ENCODE data around the gene GOLGA6C. TPM values are rescaled to one million over a fixed set of nuclear protein-coding genes. Genes with fewer than 3 reads are reported as not detected.
A peak's percentile ranks its signal among the peaks of the same experiment; 100 is the strongest.
"Not testable (repeated sequence)": the region's sequence is repeated elsewhere in the genome, so short reads cannot be mapped to it uniquely, and the experiment has no call there.

Gene GOLGA6C, protein sequence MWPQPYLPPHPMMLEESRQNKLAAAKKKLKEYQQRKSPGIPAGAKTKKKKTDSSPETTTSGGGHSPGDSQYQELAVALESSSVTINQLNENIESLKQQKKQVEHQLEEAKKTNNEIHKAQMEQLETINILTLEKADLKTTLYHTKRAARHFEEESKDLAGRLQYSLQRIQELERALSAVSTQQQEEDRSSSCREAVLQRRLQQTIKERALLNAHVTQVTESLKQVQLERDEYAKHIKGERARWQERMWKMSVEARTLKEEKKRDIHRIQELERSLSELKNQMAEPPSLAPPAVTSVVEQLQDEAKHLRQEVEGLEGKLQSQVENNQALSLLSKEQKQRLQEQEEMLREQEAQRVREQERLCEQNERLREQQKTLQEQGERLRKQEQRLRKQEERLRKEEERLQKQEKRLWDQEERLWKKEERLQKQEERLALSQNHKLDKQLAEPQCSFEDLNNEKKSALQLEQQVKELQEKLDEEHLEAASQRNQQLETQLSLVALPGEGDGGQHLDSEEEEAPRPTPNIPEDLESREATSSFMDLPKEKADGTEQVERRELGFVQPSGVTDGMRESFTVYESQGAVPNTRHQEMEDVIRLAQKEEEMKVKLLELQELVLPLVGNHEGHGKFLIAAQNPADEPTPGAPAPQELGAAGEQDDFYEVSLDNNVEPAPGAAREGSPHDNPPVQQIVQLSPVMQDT
- total RNA-seq, result not detected

DNA sequence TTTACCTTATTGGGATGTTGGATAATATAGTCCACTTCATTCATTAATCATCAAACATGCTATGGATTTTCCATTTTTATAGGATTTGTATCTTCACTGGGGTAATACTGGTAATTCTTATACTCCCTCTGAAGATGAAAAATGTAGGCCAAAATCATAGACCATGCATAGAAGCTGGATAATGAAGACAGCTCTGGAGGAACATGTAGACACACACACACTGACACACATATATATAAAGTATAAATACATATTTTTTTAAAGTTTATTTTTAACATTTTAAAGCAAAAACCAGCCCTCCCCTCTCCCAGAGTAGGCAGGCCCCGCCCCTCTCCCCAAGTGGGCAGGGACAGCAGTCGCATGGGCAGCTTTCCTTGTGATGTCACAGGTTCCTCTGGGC is at the start of gene GOLGA6C:
GOLGA6C (plus strand) TSS at position 301 of the 400 bp plus-strand sequence. CDS start 265 bp downstream, outside the sequence.
- H3K4me1 ChIP-seq; ATAC-seq (ENCODE audit: low FRiP score in 2 of 2); DNase-seq; H3K27ac ChIP-seq; H3K4me3 ChIP-seq; H3K27me3 ChIP-seq; H3K36me3 ChIP-seq; H3K9me3 ChIP-seq: not testable (repeated sequence)
- WGBS, 2 donors, result no CpG with 5 or more reads among the region's 2 CpGs

DNA sequence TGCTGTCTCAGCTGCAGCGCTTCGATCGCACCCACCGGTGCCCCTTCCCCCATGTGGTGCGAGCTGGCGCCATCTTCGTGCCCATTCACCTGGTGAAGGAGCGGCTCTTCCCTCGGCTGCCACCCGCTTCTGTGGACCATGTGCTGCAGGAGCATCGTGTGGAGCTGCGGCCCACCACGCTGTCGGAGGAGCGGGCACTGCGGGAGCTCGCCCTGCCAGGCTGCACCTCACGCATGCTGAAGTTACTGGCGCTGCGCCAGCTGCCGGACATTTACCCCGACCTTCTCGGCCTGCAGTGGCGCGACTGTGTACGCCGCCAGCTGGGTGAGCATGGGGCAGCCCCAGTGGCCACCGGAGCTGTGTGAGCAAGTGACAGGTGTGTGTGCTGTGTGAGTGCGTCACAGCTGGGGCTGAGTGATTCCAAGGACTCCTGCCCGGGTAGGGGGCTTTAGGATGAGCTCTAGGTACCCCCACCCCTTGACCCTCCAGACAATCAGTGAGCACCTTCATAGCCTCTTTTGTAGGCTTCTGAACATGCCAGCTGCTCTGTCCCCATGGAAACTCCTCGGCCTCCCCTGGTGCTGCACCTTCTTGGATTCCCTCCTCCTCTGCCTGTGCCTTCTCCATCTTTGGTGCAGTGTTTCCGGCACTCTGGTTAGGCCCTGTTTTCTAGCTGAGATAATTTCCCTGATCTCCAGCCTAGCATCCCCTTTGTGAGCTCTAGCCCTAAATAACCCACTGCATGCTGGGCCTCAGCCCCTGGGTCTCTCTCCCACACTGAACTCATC is 49.4 kb upstream of the GOLGA6C start:
- WGBS, 2 donors, result 90 to 94% methylated on average over 22 to 32 of the region's 32 CpGs
- H3K9me3 ChIP-seq, result no peaks in the 10 kb centered on the region
- DNase-seq (peak in 1 of 2 donors; percentile 81), ATAC-seq (ENCODE audit: low FRiP score in 2 of 2) (no peak)
- H3K4me3 ChIP-seq, result no peak overlapping the region
- H3K27me3 ChIP-seq, result no peaks in the 10 kb centered on the region
- H3K27ac ChIP-seq, result no peak overlapping the region
- H3K36me3 ChIP-seq, result peaks cover 33 to 78% (median 77%) of the 10 kb centered on the region in 4 donors
- H3K4me1 ChIP-seq, result peaks cover 18 to 54% (median 26%) of the 10 kb centered on the region in 4 donors
- TF ChIP-seq POLR2A (IDR thresholded peaks at IDR 0.05), result no peak
- TF ChIP-seq EP300 (IDR thresholded peaks at IDR 0.05), result no peak
- TF ChIP-seq, protein P1, sequence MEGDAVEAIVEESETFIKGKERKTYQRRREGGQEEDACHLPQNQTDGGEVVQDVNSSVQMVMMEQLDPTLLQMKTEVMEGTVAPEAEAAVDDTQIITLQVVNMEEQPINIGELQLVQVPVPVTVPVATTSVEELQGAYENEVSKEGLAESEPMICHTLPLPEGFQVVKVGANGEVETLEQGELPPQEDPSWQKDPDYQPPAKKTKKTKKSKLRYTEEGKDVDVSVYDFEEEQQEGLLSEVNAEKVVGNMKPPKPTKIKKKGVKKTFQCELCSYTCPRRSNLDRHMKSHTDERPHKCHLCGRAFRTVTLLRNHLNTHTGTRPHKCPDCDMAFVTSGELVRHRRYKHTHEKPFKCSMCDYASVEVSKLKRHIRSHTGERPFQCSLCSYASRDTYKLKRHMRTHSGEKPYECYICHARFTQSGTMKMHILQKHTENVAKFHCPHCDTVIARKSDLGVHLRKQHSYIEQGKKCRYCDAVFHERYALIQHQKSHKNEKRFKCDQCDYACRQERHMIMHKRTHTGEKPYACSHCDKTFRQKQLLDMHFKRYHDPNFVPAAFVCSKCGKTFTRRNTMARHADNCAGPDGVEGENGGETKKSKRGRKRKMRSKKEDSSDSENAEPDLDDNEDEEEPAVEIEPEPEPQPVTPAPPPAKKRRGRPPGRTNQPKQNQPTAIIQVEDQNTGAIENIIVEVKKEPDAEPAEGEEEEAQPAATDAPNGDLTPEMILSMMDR (IDR thresholded peaks at IDR 0.05), result no peak
- no peak for TF ChIP-seq POLR2AphosphoS5 (IDR thresholded peaks at IDR 0.05)

DNA sequence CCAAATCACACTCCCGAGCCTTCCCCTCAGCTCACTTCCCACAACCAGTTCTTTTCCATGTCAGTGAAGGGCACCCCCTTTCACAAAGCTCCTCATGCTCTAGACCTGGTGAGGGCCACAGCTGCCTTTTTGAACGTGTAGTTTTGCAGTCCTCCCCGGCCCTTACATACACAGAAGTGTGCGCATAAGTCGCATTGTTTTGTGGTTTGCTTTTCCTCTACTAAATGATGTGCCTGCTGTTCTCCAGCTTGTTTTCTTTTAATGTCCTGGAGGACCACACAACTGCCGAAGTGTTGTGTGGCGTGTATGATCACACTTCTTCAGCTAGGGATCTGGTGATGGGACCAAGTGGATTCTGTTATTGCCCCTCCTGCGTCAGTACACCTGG is 48.9 kb upstream of the GOLGA6C start:
- 75 to 90% methylated on average over 8 of the region's 8 CpGs for WGBS, 2 donors
- peaks cover 33 to 83% (median 80%) of the 10 kb centered on the region in 4 donors for H3K36me3 ChIP-seq

DNA sequence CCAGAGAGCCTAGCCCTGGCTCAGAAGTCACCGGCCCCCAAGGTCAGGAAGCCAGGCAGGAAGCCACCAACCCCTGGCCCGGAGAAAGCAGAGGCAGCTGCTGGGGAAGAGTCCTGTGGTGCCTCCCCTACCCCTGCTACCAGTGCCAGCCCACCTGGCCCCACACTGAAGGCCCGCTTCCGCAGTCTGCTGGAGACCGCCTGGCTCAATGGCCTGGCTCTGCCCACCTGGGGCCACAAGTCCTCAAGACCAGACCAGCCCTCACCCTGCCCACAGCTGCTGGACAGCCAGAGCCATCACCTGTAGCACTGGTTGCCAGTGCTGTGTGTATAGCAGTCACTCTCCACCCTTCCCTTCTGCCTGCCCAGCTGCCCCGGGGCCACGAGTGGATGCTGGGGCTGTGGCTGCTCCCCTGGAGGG is 47.3 kb upstream of the GOLGA6C start:
- 69 to 93% methylated on average over 2 to 6 of the region's 7 CpGs for WGBS, 2 donors
- peaks cover 0 to 33% (median 10%) of the 10 kb centered on the region in 4 donors for H3K4me1 ChIP-seq

More for the DNA sequence above, 48.9 kb upstream of the GOLGA6C start:
- TF ChIP-seq EP300 (IDR thresholded peaks at IDR 0.05), result no peak
- TF ChIP-seq POLR2AphosphoS5 (IDR thresholded peaks at IDR 0.05), result no peak
- TF ChIP-seq, protein P1 (IDR thresholded peaks at IDR 0.05), result no peak
- TF ChIP-seq POLR2A (IDR thresholded peaks at IDR 0.05), result no peak
- Histone ChIP-seq H3K27me3 (no peaks in the 10 kb centered on the region), H3K27ac (no peak overlapping the region), H3K4me3 (no peak overlapping the region), H3K4me1 (peaks cover 12 to 48% (median 20%) of the 10 kb centered on the region in 4 donors), H3K9me3 (no peaks in the 10 kb centered on the region)
- DNase-seq, result no peak
- ATAC-seq (ENCODE audit: low FRiP score in 2 of 2), result no peak

More for the DNA sequence above, 47.3 kb upstream of the GOLGA6C start:
- Histone ChIP-seq H3K36me3 (peaks cover 33 to 88% (median 81%) of the 10 kb centered on the region in 4 donors), H3K27me3 (no peaks in the 10 kb centered on the region), H3K9me3 (no peaks in the 10 kb centered on the region), H3K4me3 (no peak overlapping the region), H3K27ac (no peak overlapping the region)
- ATAC-seq (ENCODE audit: low FRiP score in 2 of 2) (no peak), DNase-seq (no peak)
- no peak for TF ChIP-seq POLR2AphosphoS5 (IDR thresholded peaks at IDR 0.05)
- TF ChIP-seq, protein P1 (IDR thresholded peaks at IDR 0.05), result no peak
- TF ChIP-seq EP300 (IDR thresholded peaks at IDR 0.05), result no peak
- TF ChIP-seq POLR2A (IDR thresholded peaks at IDR 0.05), result no peak

Measured in upper lobe of left lung (tissue), 6 donors.